GM06990 (cell line): ENCODE measurements around the gene MKRN2.

Experiments used
- DNase-seq: peaks from one replicate; pipeline ENCODE4 v3.0.0-alpha.2; 2011; ENCODE audit not compliant: insufficient read length; ENCODE audit errors: extremely low read depth
- H3K27me3 ChIP-seq: replicated peaks from 2 replicates; pipeline ENCODE4 v1.6.0; 2011; ENCODE audit warnings: low read length; ENCODE audit not compliant: control insufficient read depth, insufficient read depth
- H3K36me3 ChIP-seq: 2 replicates; pipeline ENCODE4 v1.5.1; 2011; ENCODE audit warnings: low read length; ENCODE audit not compliant: control insufficient read depth, insufficient read depth
- H3K4me3 ChIP-seq: replicated peaks from 2 replicates; pipeline ENCODE4 v1.5.1; 2011; ENCODE audit warnings: low read depth, mild to moderate bottlenecking, control low read depth, low read length
- CTCF ChIP-seq: IDR thresholded peaks from 2 replicates; pipeline ENCODE4 v1.5.1; 2011; ENCODE audit warnings: low read length, control low read depth, mild to moderate bottlenecking, inconsistent platforms; ENCODE audit not compliant: insufficient read depth, poor library complexity, severe bottlenecking

The MKRN2 gene

GRCh38 chr3:12613250-12613649, 56.4 kb downstream of the MKRN2 start:
- Histone ChIP-seq H3K4me3 (no peak overlapping the region), H3K27me3 (no peaks in the 10 kb centered on the region), H3K36me3 (peaks cover 2% of the 10 kb centered on the region)
- TF ChIP-seq CTCF = no peak
- DNase-seq = no peak

DNA sequence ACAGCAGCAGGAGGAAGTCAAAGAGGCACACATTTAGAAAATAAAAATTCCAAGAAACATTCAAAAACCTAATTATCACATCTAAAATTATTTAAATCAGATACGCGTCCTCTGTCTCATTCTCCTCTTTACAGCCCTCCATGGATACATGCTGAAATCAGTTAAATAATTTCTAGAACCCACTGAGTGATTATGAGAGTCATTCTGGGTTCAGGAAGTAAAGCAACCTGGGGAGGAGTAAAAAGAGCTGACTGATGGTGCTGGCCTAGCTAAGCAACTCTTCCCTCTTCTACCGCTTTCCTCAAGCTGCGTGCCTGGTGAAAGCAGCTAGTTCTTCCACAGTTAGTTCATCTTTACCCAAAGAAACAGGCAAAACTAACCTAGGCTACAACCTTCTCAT, 58.4 kb downstream of the MKRN2 start:
- DNase-seq = no peak
- Histone ChIP-seq H3K36me3 (peaks cover 4% of the 10 kb centered on the region), H3K27me3 (no peaks in the 10 kb centered on the region), H3K4me3 (no peak overlapping the region)
- no peak for TF ChIP-seq CTCF

DNA sequence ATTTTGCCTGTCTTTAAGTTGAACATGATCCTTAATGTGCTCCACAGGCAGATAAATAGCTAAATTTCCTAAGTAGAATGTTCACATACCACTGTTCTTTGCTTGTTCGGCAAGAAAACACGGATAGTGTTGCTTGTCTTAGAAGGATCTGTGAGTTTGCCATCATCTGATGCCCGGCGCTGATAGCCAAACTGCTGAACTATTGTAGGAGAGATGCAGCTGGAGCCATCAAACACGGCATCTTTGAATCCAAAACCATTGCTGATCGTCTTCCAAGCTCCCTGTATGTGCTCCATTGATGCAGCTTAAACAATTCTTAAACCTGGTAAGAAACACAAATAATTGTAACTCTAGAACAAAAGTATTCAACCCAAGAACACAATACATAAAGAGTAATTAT, 61.5 kb downstream of the MKRN2 start:
- Histone ChIP-seq H3K27me3 (no peaks in the 10 kb centered on the region), H3K4me3 (no peak overlapping the region), H3K36me3 (peaks cover 3% of the 10 kb centered on the region; the same call in 1 of the 2 replicates)
- no peak for TF ChIP-seq CTCF
- DNase-seq = no peak

- Histone ChIP-seq H3K36me3 (peaks cover 3% of the 10 kb centered on the region; the same call in 1 of the 2 replicates), H3K4me3 (no peak overlapping the region), H3K27me3 (no peaks in the 10 kb centered on the region)
- no peak for DNase-seq
- TF ChIP-seq CTCF = no peak
Observed at GRCh38 chr3:12620305-12620704, 63.4 kb downstream of the MKRN2 start.

DNA sequence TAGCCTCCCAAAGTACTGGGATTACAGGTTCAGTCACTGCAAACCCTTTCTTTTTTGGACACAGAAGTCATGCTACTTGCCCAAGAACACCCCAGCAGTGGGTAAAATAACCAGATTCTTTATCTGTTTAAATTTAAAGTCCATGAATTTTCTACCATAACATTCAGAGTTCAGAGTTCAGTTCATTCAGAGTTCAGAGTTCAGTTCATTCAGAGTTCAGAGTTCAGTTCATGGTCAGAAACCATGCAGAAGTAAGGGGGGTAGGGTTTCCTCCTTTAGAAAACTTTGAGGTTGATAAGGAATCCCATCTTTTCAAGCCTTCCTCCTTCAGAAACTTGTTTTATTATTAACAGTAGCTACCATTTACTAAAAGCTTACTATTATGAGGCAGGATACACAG, 63.8 kb downstream of the MKRN2 start:
- Histone ChIP-seq H3K4me3 (no peak overlapping the region), H3K27me3 (no peaks in the 10 kb centered on the region), H3K36me3 (peaks cover 3% of the 10 kb centered on the region; the same call in 1 of the 2 replicates)
- no peak for TF ChIP-seq CTCF
- DNase-seq = no peak

DNA sequence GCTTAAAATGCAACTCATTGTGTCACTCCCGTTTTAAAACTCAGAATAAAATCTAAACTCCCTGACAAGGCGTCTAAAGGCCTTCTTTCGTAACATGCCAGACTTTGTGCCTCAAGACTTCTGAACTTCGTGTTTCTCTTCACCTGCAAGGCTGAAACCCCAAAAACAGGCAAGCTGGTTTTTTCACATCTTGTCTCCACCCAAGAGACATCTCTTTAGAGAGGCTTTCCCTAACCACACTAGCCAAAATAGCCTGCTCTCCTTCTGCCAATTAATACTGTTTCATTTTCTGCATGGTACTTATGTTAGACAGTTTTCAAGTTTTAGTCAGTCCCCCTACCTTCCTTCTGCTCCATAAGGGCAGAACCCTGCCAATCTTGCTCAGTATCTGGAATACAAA, 65.4 kb downstream of the MKRN2 start:
- DNase-seq = no peak
- no peak for TF ChIP-seq CTCF
- Histone ChIP-seq H3K4me3 (no peak overlapping the region; the same call in 1 of the 2 replicates), H3K27me3 (no peaks in the 10 kb centered on the region), H3K36me3 (peaks cover 3% of the 10 kb centered on the region; the same call in 1 of the 2 replicates)
